Non-pigmented ciliary epithelial cell (primary cell): ENCODE data around the gene FRMD1.

Experiments
- DNase-seq: peaks from one replicate; pipeline ENCODE4 v3.0.0-alpha.2; 2010; ENCODE audit warnings: low read depth

Gene FRMD1

GRCh38 chr6:168026925-168027324 is 52.1 kb downstream of the FRMD1 start:
- no peak for DNase-seq

DNA sequence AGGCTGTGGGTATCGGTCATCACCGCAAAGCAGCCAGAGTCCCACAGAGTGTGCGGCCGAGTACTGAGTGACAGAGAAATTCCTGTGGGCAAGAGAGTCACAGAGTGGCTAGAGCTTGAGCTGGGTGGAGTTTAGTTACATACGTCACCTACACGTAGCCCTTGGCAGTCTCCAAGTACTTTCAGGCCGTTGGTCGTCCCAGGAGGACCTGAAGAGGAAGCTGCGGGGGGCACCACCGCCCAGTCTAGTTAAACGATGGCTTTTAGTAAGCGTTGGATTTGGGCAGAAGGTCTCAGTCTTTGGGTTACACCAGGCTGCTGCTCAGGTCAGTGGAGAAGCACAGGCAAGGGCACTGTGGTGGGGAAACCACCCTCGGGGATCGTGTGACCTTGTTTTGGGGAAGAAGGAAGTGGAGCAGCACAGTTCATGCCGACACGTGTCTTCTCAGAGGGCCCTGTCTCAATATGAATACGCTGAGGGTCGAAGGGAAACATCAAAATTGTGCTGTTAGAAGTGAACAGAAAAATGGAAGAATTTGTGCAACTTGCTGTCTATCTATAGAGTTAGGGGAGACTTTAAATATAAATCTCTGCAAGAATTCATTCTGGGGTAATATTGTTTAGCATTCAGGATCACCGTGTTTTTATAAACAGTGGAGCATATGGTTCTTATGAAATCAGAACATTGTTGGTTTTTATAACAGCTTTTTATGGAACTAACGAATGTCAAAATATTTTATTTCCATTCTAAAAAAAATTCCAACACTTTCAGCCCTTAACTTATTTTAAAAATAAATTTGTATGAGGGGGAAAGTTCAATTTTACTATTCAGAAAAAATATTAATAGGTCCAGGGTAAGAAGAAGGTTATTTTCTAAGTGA is 52.9 kb downstream of the FRMD1 start:
- no peak for DNase-seq

GRCh38 chr6:168024951-168025510 is 54.0 kb downstream of the FRMD1 start:
- no peak for DNase-seq

DNA sequence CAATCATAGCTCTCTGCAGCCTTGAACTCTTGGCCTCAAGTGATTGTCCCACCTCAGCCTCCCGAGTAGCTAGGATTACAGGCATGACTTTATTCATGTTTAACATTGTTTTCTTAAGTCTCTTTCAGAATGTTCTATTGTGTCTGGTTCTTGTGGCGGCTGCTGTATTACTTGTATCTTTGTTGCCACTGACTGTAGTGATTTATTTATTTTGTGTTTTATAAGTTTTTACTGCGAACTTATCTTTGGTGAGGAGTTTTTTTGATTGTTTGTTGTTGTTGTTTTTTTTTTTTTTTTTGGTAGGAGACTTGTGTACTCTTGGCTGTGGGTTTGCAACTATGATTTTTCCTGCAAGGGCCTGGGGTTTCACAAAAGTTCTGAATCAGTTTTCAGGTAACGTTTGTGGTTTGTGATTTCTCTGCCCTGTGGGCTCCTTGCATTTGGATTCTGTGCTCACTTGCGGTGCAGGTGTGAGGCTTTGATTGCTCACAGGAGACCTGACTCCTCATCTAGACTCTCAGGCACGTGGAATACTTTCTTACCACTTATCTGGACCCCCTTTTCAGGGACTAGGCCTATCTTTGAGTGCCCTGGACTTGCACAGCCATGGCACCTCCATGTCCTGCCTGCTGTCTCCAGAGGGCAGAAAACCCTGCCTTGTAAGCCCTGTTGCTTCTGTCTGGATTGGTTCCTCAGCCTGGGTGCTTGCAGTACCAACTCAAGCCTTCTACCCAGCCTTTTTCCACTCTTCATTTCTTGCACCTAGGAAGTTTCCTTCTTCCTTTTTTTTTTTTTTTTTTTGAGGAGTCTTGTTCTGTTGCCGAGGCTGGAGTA is 56.3 kb downstream of the FRMD1 start:
- no peak for DNase-seq

- no peak for DNase-seq
Observed at GRCh38 chr6:168021581-168021980, 57.4 kb downstream of the FRMD1 start.

GRCh38 chr6:168020242-168020641 is 58.8 kb downstream of the FRMD1 start:
- no peak for DNase-seq

DNA sequence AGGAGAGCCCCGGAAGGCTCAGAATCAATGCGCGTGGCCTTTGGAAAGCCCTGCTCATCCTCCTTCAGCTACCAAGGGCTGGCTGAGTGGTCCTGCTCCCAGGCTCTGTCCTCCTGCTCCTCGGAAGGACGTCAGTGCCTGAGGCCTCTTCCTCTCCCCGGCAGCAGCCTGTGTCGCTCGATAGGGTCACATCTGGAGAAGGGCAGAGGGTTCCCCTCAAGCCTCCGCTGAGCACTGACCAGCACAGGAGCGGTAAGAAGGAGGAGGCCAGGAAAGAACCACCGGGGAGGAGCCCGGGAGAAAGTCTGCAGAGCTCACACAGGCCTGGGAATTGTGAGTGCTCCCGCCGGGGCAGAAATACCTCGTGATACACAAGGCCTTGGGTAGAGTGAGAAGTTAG is 60.3 kb downstream of the FRMD1 start:
- no peak for DNase-seq

DNA sequence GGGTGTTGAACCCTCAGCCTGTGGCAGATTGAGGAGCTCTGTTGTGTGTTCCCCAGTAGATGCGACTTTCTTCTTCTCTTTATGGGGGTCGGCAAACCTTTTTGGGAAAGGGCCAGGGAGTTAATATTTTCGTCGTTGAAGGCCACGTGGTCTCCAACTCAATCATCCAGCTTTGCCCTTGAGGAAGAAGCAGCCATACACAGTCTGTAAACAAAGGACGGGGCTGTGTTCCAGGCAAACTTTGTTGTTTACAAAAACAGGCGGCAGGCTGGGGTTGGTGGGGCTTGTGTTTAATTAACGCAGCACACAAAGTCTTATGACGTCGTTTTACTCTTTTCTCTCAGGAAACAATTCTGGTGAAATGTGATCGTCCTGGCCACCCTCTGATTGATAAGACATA is 61.4 kb downstream of the FRMD1 start:
- DNase-seq = no peak

GRCh38 chr6:168016721-168017525 is 62.1 kb downstream of the FRMD1 start:
- no peak for DNase-seq

DNA sequence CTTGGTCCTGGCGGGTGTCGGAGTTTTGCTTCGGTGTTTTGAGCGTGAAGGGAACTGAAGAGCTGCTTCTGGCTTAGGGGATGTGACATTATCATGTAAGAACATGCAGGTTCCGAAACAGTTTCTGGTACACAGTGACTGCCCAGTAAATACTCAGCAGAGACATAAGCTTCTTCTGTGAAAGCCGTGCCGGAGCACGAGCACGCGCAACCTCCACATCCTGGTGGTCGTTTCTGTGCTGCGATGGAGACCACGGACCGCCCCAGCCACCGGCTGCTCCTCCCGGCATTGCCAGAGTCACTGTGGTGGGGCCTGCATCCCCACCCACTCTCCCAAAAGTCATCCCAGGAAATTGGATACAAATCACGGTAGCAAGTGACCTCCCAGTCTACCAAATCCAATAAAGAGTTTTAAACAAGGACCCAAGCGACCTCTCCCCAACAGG is 62.8 kb downstream of the FRMD1 start:
- no peak for DNase-seq

DNA sequence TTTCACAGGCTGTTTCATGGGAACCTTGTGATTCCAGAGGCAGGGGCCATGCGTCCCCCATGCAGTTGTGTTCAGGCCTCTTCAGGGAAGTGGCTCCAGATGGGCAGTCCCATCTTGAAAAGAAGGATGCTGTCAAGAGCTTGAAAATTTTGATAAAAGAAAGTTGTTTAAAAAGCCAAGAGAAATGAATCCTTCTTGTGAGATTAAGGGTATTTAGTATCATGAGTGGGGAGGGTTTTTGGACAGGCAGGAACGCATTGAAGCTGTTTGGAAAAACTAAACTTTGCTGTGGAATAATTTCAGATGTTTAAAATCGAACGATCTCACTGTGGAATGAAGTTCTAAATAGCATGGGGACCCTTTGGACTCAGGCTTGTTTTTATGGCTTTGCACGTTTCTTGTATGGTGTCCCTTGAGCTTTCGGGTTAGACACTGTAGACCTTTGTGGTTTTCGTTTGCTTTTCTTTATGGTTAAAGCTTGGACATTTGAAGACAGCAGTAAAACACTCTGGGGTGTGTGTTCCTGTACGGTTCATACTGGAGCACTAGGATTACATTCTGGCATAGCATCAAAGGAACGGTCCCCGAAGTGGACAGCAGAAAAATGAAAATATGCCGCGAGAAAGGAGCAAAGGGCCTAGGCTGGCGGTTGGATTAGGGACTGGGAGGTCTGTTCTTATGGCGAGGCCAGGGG is 63.4 kb downstream of the FRMD1 start:
- DNase-seq = no peak

GRCh38 chr6:168015009-168015408 is 64.0 kb downstream of the FRMD1 start:
- DNase-seq = no peak

DNA sequence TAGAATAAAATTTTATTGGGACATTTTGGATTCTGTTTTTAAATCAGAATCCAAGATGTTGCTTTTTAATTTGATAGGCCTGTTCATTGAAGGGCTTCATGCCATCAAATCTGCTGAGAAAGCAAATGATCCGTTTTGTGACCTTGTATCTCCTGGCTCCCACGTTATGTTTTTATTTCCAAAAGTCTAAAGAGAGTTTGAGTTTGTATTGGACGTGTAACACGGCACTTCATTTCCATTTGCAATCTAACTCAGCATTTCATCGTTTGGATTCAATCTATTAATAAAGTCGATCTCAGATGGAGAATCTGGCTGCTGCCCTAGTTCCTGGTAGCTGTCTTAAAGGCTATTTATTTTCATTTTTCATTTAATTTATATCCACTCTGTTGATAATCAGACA is 64.6 kb downstream of the FRMD1 start:
- no peak for DNase-seq

DNA sequence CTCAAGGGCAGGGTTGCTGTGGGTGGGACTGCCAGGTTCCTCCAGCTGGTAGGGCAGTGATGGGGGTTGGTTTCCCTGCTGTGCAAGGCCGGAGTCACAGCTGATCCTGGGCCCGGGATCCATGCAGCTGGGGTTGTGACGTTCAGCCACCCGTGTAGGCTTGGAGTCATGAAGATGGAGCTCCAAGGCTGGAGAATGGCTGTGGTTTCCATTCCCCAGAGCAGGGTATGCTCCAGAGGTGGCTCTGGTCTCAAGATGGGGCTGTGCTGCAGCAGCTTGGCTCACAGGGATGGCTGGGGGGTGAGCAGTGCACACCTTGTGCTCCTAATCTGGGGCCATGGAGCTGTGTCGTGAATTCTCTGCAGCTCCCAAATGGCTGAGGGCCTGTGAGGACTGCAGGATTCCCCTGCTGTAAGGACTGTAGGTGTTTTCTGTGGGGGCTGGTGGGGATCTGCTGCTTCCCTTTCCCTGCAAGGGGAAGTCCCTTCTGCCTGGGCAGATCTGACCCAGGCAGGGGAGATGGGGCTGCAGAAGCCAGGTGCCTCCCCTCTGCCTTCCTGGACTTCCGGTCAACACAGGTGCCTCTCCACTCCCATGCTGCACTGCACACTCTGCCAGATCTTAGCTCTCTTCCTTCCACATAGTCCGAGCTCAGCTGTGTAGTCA is 65.6 kb downstream of the FRMD1 start:
- DNase-seq = no peak

- no peak for DNase-seq
Observed at GRCh38 chr6:168012431-168013249, 66.4 kb downstream of the FRMD1 start.

GRCh38 chr6:168011291-168011690 is 67.7 kb downstream of the FRMD1 start:
- DNase-seq = no peak

DNA sequence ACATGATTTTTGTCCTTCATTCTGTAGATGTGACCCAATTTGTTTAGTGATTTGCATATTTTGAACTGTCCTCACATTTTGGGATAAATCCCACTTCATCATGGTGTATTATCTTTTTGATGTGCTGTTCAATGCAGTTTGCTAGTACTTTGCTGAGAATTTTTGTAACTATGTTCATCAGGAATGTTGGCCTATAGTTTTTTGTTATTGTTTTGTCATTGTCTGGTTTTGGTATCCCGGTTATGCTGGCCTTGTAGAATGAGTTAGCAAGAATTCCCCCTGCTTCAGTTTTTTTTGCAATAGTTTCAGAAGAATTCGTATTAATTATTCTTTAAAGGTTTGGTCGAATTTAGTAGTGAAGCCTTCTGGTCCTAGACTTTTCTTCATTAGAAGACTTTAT is 69.7 kb downstream of the FRMD1 start:
- DNase-seq = no peak

GRCh38 chr6:168007592-168008338 is 71.2 kb downstream of the FRMD1 start:
- DNase-seq = peak; percentile 100

DNA sequence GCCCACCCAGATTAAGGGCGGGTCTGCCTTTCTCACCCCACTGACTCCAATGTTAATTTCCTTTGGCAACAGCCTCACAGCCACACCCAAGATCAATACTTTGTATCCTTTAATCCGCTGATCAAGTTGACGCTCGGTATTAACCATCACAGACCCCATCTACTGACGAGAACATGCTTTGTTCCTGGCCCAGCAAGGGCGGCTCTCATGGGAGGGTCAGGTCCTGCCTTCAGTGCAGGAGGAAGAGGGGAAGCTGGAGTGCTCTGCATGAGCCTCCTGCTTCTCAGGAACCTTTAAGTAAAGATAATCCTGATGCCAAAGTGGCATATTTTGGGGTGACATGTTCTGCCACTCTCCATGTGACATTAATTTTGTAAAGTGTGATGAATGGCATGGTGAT is 73.2 kb downstream of the FRMD1 start:
- DNase-seq = no peak
